Neuron (in vitro differentiated cells): ENCODE measurements around the gene MMD2.
"Not testable (repeated sequence)": the region's sequence is repeated elsewhere in the genome, so short reads cannot be mapped to it uniquely, and the experiment has no call there.

Source experiments
- H2AFZ ChIP-seq: one replicate; pipeline ENCODE4 v1.6.1; 2013; ENCODE audit warnings: low read depth, mild to moderate bottlenecking, inconsistent platforms, low read length, moderate library complexity
- H3K27me3 ChIP-seq: one replicate; pipeline ENCODE4 v1.6.1; 2013; ENCODE audit warnings: low read length; ENCODE audit not compliant: insufficient read depth
- H3K36me3 ChIP-seq: one replicate; pipeline ENCODE4 v1.6.1; 2013; ENCODE audit warnings: low read length; ENCODE audit not compliant: insufficient read depth
- H3K4me1 ChIP-seq: one replicate; pipeline ENCODE4 v1.6.1; 2013; ENCODE audit warnings: low read length; ENCODE audit not compliant: insufficient read depth
- H3K4me3 ChIP-seq: 2 replicates; pipeline ENCODE4 v1.5.1; 2013; ENCODE audit warnings: mild to moderate bottlenecking, low read length, moderate library complexity
- H3K9me3 ChIP-seq: one replicate; pipeline ENCODE4 v1.6.1; 2013; ENCODE audit warnings: low read length

Gene MMD2

DNA sequence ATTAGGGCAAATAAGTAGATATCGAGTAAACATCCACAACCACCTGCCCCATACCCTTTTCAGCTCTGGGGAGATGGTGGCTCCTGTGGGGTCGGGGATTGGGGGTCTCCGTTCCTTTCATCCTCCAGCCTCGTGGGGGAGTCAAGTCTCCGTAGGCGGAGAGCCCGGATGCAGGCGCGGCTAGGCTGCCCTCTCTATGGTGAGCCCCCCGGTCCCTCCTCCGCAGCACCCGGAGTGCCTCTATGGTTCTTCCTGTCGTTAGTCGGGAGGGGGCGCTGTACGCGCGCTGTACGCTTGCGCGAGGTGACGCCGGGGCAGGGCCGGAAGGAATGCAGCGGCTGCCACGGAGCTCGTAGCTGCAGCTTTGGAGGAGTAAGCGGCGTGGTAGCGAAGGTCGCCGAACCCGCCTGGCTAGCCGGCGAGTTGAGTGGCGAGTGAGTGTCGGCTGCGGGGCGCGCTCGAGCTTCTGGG, 14.8 kb upstream of the MMD2 start:
- peak overlapping the region; percentile 76 for H2AFZ ChIP-seq
- H3K36me3 ChIP-seq, result peaks cover 27% of the 10 kb centered on the region
- peaks cover 2% of the 10 kb centered on the region for H3K4me1 ChIP-seq
- H3K27me3 ChIP-seq, result no peaks in the 10 kb centered on the region
- no peaks in the 10 kb centered on the region for H3K9me3 ChIP-seq
- peak overlapping the region; percentile 91 for H3K4me3 ChIP-seq

DNA sequence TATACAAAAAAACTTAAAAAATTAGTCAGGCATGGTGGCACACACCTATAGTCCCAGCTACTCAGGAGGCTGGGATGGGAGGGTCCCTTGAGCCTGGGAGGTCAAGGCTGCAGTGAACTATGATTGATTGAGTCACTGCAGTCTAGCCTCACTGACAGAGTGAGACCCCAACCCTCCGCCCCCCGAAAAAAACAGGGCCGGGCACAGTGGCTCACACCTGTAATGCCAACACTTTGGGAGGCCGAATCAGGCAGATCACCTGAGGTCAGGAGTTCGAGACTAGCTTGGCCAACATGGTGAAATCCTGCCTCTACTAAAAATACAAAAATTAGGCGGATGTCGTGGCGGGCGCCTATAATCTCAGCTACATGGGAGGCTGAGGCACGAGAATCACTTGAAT, 13.5 kb upstream of the MMD2 start:
- not testable (repeated sequence) for H3K27me3 ChIP-seq, H3K9me3 ChIP-seq, H2AFZ ChIP-seq, H3K4me3 ChIP-seq, H3K4me1 ChIP-seq
- H3K36me3 ChIP-seq, result peaks cover 14% of the 10 kb centered on the region

DNA sequence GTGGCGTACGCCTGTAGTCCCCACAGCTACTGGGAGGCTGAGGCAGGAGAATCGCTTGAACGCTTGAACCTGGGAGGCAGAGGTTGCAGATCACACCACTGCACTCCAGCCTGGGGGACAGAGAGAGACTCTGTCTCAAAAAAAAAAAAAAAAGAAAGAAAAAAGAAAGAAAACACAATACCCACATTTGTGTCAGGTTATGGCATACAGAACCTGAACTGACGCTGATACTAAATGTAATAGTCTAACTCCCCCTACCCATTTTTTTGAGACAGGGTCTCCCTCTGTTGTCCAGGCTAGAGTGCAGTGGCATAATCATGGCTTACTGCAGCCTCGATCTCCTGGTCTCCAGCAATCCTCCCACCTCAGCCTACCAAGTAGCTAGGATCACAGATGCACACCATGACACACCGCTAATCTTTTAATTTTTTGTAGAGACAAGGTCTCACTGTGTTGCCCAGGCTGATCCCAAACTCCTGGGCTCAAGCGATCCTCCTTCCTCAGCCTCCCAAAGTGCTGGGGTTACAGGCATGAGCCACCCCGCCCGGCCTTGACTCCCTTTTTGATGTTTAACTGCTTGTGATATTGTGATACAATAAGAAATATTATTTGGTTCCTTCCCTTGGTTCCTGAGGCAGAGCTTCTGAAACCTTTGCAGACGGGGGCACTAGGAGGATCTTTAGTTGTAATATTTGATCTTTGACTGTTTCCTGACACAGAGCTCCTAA, 6.5 kb upstream of the MMD2 start:
- H3K36me3 ChIP-seq, result no peaks in the 10 kb centered on the region
- H3K9me3 ChIP-seq, result no peaks in the 10 kb centered on the region
- H2AFZ ChIP-seq, result no peak overlapping the region
- peaks cover 7% of the 10 kb centered on the region for H3K27me3 ChIP-seq
- no peak overlapping the region for H3K4me3 ChIP-seq
- H3K4me1 ChIP-seq, result peaks cover 4% of the 10 kb centered on the region

DNA sequence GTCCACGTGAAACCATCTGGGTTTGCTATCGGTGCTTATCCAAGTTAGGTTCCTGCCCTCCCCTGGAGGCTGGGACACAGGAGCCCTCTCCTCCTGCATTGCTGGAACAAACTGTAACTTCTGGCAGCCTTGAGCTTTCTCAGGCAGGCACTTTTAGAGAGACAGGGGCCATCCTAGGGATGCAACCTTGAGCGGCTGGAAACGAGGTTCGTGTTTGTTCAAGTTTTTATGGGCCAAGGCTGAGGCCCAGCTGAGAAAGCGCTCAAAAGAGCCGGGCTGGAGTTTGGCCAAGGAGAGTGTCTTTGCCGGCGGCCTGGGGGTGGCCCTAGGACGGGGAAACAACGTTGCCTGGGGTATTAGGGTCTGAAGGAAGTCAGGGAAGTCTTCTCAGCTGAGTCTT, 5.5 kb upstream of the MMD2 start:
- Histone ChIP-seq H3K4me1 (peaks cover 4% of the 10 kb centered on the region), H2AFZ (no peak overlapping the region), H3K9me3 (no peaks in the 10 kb centered on the region), H3K4me3 (no peak overlapping the region), H3K27me3 (peaks cover 7% of the 10 kb centered on the region), H3K36me3 (no peaks in the 10 kb centered on the region)

DNA sequence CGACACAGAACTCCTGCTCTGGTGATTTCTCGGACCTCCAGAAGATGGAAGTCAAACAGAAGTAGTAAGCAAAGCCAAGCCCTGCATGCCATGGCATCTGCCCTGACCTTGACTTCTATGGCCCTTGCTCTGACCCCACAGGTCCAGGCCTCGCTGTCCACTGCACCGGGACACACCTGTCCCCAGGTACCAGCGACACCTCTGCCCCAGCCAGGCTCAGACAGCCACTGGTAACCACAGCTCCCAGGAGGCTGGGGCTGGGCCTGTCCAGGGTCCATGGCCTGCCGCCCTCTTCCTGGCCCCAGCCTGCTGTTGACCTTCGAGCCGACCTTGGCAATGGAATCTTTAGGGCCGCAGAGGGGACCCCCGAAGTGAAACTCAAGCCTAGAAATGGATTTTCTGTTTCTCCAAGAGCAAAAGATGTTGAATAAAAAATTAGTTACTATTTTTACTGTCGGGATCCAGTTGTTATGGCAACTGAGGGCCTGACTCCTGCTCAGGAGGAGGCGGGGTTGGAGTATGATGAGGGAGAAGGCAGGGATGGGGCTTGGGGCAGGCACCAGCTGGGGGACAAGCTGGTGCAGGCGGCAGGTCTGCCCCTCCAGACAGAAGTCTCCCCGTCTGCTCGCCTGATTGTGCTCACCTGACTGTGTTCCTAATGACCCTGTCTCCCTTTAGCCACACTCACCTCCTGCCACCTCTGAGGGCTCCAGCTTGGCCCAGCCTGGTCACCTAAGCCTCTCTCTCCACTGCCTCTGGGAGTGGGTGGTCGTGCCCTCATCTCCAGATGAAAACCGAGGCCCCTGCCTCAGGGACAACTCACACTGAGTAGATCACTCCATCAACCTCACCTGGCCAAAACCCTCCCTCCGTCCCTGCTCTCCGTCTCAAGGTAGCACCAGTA, 4.1 kb upstream of the MMD2 start:
- Histone ChIP-seq H3K4me3 (no peak overlapping the region), H3K27me3 (peaks cover 12% of the 10 kb centered on the region), H3K4me1 (peaks cover 8% of the 10 kb centered on the region), H3K36me3 (no peaks in the 10 kb centered on the region), H3K9me3 (no peaks in the 10 kb centered on the region), H2AFZ (no peak overlapping the region)

DNA sequence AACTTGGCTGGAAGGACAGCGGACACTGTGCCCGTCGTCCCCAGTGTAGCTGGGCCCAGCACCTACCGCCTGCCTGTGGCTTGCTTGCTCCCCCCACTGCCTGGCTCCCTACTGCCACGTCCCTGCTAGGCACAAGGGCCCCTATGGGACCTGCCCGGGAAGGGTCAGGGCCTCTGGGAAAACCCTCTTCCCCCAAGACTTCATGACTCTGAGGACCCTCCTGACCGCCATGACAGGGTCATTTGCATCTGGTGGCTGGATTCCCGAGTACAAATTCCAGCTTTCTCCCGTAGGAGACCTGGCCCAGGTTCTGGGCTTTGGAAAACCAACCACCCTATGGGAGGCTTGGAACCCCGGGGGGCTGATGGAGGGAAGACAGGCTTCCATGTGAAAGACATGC, 1.4 kb upstream of the MMD2 start:
- H3K4me3 ChIP-seq, result no peak overlapping the region

DNA sequence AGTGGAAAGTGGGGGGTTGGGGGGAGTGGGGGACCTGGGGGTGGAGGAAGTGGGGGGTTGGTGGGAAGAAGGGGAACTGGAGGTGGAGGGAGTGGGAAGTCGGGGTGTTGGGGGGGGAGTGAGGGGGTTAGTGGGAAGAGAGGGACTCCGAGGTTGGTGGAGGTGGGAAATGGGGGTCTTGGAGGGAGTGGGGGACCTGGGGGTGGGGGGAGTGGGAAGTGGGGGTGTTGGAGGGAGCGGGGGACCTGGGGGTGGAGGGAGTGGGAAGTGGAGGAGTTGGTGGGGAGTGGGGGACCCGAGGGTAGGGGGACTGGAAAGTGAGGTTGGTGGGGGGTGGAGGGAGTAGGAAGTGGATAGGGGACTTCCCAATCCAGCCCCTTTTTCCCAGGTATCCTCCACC, 906 bp upstream of the MMD2 start:
- Histone ChIP-seq H3K4me1 (peaks cover 8% of the 10 kb centered on the region), H3K27me3 (peaks cover 22% of the 10 kb centered on the region), H3K4me3 (no peak overlapping the region), H3K9me3 (no peaks in the 10 kb centered on the region), H3K36me3 (no peaks in the 10 kb centered on the region), H2AFZ (no peak overlapping the region)

More for the DNA sequence above, 1.4 kb upstream of the MMD2 start:
- Histone ChIP-seq H2AFZ (no peak overlapping the region), H3K9me3 (no peaks in the 10 kb centered on the region), H3K36me3 (no peaks in the 10 kb centered on the region), H3K4me1 (peaks cover 8% of the 10 kb centered on the region), H3K27me3 (peaks cover 22% of the 10 kb centered on the region)

DNA sequence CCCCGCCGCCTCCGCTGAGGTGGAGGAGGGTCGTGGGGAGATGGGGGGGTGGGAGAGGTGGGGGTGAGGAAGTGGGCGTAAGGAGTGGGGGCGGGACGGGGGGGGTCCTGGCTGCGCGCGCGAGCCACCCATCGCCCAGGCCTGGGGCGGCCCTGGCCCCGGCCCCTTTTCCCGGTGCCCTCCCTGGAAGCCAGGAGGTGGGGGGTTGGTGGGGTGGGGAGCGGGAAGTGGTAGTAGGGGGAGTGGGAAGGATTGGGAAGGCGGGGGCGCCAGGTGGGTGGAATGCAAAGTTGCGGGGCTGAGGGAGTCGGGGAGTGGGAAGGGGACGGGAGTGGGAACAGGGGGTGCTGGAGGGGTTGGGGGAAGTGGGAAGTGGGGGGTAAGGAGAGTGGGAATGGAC, 319 bp upstream of the MMD2 start:
- Histone ChIP-seq H3K4me3 (no peak overlapping the region), H3K36me3 (no peaks in the 10 kb centered on the region), H3K4me1 (peaks cover 8% of the 10 kb centered on the region), H2AFZ (no peak overlapping the region), H3K9me3 (no peaks in the 10 kb centered on the region), H3K27me3 (peaks cover 20% of the 10 kb centered on the region)

DNA sequence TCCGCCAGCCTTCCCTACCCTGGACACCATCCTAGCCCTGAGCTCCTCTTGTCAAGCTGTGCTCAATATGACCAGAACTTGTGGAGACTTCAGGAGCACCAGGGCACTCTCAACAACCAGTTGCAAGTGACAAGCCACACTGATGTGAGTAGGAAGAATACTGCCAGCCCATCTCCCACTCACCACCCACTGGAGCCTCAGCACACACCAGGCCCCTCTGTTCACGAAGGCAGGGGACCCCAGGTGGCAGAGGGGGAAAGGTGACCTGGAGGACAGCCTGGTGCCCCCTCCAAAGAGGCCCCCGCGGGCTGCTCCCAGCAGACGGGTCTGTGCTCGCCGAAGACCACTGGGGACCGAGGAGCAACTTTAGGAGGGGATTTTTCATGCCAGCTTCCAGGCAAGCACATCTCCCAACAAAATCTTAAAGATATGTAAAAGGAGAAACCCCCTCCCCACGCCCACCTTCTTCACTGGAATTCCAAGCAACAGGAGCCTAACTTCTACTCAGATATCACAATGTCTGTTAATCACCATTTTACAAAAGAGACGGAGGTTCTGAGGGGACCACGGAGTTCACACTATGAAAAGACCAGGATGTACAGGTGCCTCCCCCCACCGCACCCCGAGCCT, 1.0 kb downstream of the MMD2 start:
- peaks cover 16% of the 10 kb centered on the region for H3K27me3 ChIP-seq
- H2AFZ ChIP-seq, result no peak overlapping the region
- no peaks in the 10 kb centered on the region for H3K36me3 ChIP-seq
- no peak overlapping the region for H3K4me3 ChIP-seq
- H3K4me1 ChIP-seq, result peaks cover 5% of the 10 kb centered on the region
- H3K9me3 ChIP-seq, result no peaks in the 10 kb centered on the region

DNA sequence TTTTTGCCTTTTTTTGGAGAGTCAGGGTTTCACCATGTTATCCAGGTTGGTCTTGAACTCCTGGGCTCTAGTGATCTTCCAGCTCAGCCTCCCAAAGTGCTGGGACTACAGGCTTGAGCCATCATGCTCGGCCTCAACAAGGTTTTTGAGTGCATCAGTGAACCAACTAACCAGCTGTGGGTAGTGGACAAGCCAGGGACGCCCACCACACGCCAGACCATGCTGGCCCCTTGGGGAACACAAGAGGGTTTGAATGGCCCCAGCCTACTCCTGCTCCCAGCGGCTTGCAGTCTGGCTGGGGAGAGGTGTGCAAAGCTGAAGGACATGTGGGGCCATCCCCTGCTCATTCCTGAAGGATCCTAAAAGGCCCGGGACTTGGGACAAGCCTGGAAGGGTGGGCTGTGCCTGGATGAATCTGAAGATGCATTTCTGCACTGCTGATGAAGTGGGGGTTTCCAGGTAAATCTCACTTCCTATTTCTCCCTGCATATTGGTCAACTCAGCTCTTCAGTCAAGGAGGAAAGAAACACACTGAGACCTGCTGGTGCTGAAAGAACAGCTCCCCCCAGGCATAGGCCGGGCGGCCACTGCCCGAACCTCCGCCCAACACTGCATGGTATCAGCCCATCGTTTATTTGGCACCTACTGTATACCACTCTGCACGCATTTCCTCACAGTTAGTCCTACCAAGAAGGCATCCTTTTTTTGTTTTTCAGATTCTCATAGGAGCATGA, 6.9 kb downstream of the MMD2 start:
- no peak overlapping the region for H3K4me3 ChIP-seq
- H3K36me3 ChIP-seq, result no peaks in the 10 kb centered on the region
- H2AFZ ChIP-seq, result no peak overlapping the region
- no peaks in the 10 kb centered on the region for H3K4me1 ChIP-seq
- H3K27me3 ChIP-seq, result peaks cover 4% of the 10 kb centered on the region
- H3K9me3 ChIP-seq, result no peaks in the 10 kb centered on the region

DNA sequence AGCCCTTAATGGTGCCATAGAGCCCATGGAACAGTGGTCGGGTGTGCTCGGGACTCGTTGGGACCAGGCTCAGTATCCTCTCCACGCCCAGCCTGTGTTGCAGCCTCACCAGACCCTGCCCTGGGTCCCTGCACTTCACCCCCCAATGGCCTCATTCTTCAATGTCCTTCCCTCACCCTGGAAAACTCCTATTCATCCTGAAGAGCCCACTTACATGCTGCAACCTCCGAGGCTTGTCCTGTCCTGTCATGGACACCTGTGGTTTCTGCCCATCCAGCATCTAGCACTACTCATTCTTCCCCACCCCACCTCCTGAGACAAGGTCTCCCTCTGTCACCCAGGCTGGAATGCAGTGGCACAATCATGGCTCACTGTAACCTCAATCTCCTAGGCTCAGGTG, 7.7 kb downstream of the MMD2 start:
- H3K9me3 ChIP-seq, result no peaks in the 10 kb centered on the region
- H3K4me1 ChIP-seq, result no peaks in the 10 kb centered on the region

DNA sequence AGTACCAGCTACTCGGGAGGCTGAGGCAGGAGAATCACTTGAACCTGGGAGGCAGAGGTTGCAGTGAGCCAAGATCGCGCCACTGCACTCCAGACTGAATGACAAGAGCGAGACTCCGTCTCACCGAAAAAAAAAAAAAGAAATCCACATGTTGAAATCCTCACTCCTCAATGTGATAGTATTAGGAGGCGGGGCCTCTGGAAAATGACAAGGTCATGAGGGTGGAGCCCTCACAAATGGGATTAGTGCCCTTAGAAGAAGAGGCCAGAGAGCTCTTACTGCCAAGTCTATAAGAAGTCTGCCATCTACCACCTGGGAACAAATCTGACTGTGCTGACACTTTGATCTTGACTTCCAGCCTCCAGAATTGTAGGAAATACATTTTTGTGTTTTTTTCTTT, 10.6 kb downstream of the MMD2 start:
- no peaks in the 10 kb centered on the region for H3K36me3 ChIP-seq
- no peaks in the 10 kb centered on the region for H3K27me3 ChIP-seq
- no peak overlapping the region for H3K4me3 ChIP-seq
- no peak overlapping the region for H2AFZ ChIP-seq
- H3K9me3 ChIP-seq, result no peaks in the 10 kb centered on the region
- H3K4me1 ChIP-seq, result no peaks in the 10 kb centered on the region

More for the DNA sequence above, 7.7 kb downstream of the MMD2 start:
- Histone ChIP-seq H2AFZ (no peak overlapping the region), H3K4me3 (no peak overlapping the region), H3K36me3 (no peaks in the 10 kb centered on the region), H3K27me3 (no peaks in the 10 kb centered on the region)
